ENCODE results near the gene MCEMP1. TPM values are rescaled to one million over a fixed set of nuclear protein-coding genes. Genes with fewer than 3 reads are reported as not detected.
A peak's percentile ranks its signal among the peaks of the same experiment; 100 is the strongest.

MCEMP1 gene
- total and polyA plus RNA-seq, 2 of the 13 experiments (the other 11 are each of a cell fraction or from before 2014, with no cell fraction given): not detected

- TF ChIP-seq ZBTB10 (CRISPR knock-in tag; IDR thresholded peaks at IDR 0.05; ENCODE audit: borderline replicate concordance): no peak
- peak; percentile 41; the same call in 1 of the 2 replicates for TF ChIP-seq ZNF362 (CRISPR knock-in tag; IDR thresholded peaks at IDR 0.05; ENCODE audit: borderline replicate concordance)
- no peak for TF ChIP-seq HHEX (CRISPR knock-in tag; IDR thresholded peaks at IDR 0.05)
- no peak for TF ChIP-seq ZNF614 (CRISPR knock-in tag; IDR thresholded peaks at IDR 0.05; ENCODE audit: borderline replicate concordance)
- TF ChIP-seq KDM2A (CRISPR knock-in tag; IDR thresholded peaks at IDR 0.05; ENCODE audit: borderline replicate concordance, low read depth): peak; percentile 84; the same call in 1 of the 2 replicates
- peak; percentile 43; the same call in 1 of the 2 replicates for TF ChIP-seq IRF9 (CRISPR knock-in tag; IDR thresholded peaks at IDR 0.05; ENCODE audit: borderline replicate concordance)
- no peak for TF ChIP-seq THYN1 (CRISPR knock-in tag; IDR thresholded peaks at IDR 0.05; ENCODE audit: borderline replicate concordance, low read depth)
- no peak for TF ChIP-seq ZNF484 (CRISPR knock-in tag; IDR thresholded peaks at IDR 0.05; ENCODE audit: borderline replicate concordance, low read depth)
- TF ChIP-seq REST (IDR thresholded peaks at IDR 0.05; ENCODE audit: borderline replicate concordance in 1 of 2, low read depth in 1 of 2, low read length in 2 of 2): no peak
- no peak for TF ChIP-seq PPARG (CRISPR knock-in tag; conservative IDR thresholded peaks at IDR 0.05)
- TF ChIP-seq CREB3 (CRISPR knock-in tag; IDR thresholded peaks at IDR 0.05): no peak
- TF ChIP-seq REPIN1 (CRISPR knock-in tag; IDR thresholded peaks at IDR 0.05; ENCODE audit: borderline replicate concordance, low read depth): no peak
- TF ChIP-seq FOXC1 (CRISPR knock-in tag; IDR thresholded peaks at IDR 0.05; ENCODE audit: borderline replicate concordance): peak; percentile 25; the same call in 1 of the 2 replicates
- TF ChIP-seq RCOR2 (CRISPR knock-in tag; IDR thresholded peaks at IDR 0.05): no peak
- no peak for TF ChIP-seq HIC2 (CRISPR knock-in tag; IDR thresholded peaks at IDR 0.05; ENCODE audit: low read depth)
- no peak for TF ChIP-seq RFX5 (IDR thresholded peaks at IDR 0.05; ENCODE audit: low read depth, low read length)
Observed at GRCh38 chr19:7636691-7637373, 40.1 kb upstream of the MCEMP1 start, which contains the start of gene STXBP2 (continued).

All from HepG2 (cell line).